GM12873 (cell line): ENCODE data around the gene CBFA2T3.

ENCODE experiments used
- CTCF ChIP-seq: IDR thresholded peaks from 2 replicates; pipeline ENCODE4 v1.5.1; 2012; ENCODE audit warnings: low read depth, mild to moderate bottlenecking, moderate library complexity, low read length, control low read depth; ENCODE audit not compliant: insufficient read depth; ENCODE audit errors: missing control alignments

CBFA2T3 gene

GRCh38 chr16:89015271-89015859 lies 38.4 kb upstream of the CBFA2T3 start:
- TF ChIP-seq CTCF, result no peak

- no peak for TF ChIP-seq CTCF
These were observed 37.6 kb upstream of the CBFA2T3 start for GRCh38 chr16:89014403-89015230.

GRCh38 chr16:89013692-89014402 lies 36.8 kb upstream of the CBFA2T3 start:
- TF ChIP-seq CTCF, result no peak

- no peak for TF ChIP-seq CTCF
These were observed 36.1 kb upstream of the CBFA2T3 start for GRCh38 chr16:89013111-89013510.

- no peak for TF ChIP-seq CTCF
These were observed 35.6 kb upstream of the CBFA2T3 start for GRCh38 chr16:89012622-89012995.

- no peak for TF ChIP-seq CTCF
These were observed 35.1 kb upstream of the CBFA2T3 start for GRCh38 chr16:89011909-89012621.
